ENCODE measurements around the gene GALM. TPM values are rescaled to one million over a fixed set of nuclear protein-coding genes. Genes with fewer than 3 reads are reported as not detected.

The GALM gene
- total and polyA plus RNA-seq, 2 of the 13 experiments (the other 11 are each of a cell fraction or from before 2014, with no cell fraction given): 65.5 to 90.0 TPM

DNA sequence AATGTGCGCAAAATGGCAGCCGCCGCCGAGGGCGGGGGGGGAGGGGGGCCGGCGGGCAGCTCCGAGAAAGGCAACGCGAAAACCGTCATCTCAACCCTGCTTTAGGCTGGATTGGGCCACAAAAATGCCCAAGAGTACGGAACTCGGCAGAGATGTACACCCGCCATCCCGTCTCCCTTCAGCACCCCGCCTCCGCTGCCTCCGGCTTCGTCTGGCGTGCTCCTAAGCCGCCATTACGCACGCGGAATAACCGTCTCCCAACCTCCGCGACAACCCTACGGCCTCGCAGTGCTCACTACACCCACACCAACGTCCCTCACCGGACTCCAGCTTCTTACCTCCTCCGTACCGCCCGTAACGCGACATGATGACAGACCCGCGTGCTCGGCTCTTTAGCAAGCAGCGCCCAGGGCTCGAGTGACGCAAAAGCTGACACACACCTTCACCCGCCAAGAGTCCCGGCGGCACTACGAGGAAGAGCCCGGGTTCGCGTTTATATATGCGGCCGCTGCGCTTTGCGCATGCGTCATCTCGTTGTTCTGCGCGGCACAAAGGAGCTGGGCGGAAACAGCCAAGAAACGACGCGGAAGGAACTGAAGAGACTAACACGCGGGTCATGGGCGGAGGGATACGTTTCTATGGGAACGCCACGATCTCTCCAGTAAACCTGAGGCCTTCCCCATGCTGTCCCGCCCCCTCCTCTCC is 85.1 kb downstream of the GALM start, which contains the start of gene SRSF7 (continued):
- TF ChIP-seq ZNF746 (CRISPR knock-in tag; IDR thresholded peaks at IDR 0.05): peak; percentile 84; the same call in 1 of the 2 replicates
- TF ChIP-seq, protein P1, sequence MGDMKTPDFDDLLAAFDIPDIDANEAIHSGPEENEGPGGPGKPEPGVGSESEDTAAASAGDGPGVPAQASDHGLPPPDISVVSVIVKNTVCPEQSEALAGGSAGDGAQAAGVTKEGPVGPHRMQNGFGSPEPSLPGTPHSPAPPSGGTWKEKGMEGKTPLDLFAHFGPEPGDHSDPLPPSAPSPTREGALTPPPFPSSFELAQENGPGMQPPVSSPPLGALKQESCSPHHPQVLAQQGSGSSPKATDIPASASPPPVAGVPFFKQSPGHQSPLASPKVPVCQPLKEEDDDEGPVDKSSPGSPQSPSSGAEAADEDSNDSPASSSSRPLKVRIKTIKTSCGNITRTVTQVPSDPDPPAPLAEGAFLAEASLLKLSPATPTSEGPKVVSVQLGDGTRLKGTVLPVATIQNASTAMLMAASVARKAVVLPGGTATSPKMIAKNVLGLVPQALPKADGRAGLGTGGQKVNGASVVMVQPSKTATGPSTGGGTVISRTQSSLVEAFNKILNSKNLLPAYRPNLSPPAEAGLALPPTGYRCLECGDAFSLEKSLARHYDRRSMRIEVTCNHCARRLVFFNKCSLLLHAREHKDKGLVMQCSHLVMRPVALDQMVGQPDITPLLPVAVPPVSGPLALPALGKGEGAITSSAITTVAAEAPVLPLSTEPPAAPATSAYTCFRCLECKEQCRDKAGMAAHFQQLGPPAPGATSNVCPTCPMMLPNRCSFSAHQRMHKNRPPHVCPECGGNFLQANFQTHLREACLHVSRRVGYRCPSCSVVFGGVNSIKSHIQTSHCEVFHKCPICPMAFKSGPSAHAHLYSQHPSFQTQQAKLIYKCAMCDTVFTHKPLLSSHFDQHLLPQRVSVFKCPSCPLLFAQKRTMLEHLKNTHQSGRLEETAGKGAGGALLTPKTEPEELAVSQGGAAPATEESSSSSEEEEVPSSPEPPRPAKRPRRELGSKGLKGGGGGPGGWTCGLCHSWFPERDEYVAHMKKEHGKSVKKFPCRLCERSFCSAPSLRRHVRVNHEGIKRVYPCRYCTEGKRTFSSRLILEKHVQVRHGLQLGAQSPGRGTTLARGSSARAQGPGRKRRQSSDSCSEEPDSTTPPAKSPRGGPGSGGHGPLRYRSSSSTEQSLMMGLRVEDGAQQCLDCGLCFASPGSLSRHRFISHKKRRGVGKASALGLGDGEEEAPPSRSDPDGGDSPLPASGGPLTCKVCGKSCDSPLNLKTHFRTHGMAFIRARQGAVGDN (CRISPR knock-in tag; IDR thresholded peaks at IDR 0.05): peak; percentile 98
- TF ChIP-seq HOXA9 (CRISPR knock-in tag; IDR thresholded peaks at IDR 0.05; ENCODE audit: borderline replicate concordance): peak; percentile 97
- TF ChIP-seq RFX1 (IDR thresholded peaks at IDR 0.05): peak; percentile 91
- no peak; the same call in 1 of the 2 replicates for TF ChIP-seq STAG1 (CRISPR knock-in tag; IDR thresholded peaks at IDR 0.05)
- no peak for TF ChIP-seq TP53 (CRISPR knock-in tag; conservative IDR thresholded peaks at IDR 0.05)
- TF ChIP-seq ZNF160 (CRISPR knock-in tag; IDR thresholded peaks at IDR 0.05): peak; percentile 80; the same call in 1 of the 2 replicates
- TF ChIP-seq, protein P2, sequence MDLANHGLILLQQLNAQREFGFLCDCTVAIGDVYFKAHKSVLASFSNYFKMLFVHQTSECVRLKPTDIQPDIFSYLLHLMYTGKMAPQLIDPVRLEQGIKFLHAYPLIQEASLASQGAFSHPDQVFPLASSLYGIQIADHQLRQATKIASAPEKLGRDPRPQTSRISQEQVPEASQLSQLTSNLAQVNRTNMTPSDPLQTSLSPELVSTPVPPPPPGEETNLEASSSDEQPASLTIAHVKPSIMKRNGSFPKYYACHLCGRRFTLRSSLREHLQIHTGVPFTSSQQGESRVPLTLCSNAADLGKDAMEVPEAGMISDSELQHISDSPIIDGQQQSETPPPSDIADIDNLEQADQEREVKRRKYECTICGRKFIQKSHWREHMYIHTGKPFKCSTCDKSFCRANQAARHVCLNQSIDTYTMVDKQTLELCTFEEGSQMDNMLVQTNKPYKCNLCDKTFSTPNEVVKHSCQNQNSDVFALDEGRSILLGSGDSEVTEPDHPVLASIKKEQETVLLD (CRISPR knock-in tag; IDR thresholded peaks at IDR 0.05; ENCODE audit: low read depth): peak; percentile 59; the same call in 1 of the 2 replicates
- no peak; the same call in 1 of the 2 replicates for TF ChIP-seq PITX1 (CRISPR knock-in tag; IDR thresholded peaks at IDR 0.05)
- peak; percentile 99 for TF ChIP-seq ZNF598 (CRISPR knock-in tag; IDR thresholded peaks at IDR 0.05; ENCODE audit: borderline replicate concordance)
- no peak for TF ChIP-seq ZNF180 (CRISPR knock-in tag; IDR thresholded peaks at IDR 0.05; ENCODE audit: borderline replicate concordance, low read depth)
- TF ChIP-seq, protein P3, sequence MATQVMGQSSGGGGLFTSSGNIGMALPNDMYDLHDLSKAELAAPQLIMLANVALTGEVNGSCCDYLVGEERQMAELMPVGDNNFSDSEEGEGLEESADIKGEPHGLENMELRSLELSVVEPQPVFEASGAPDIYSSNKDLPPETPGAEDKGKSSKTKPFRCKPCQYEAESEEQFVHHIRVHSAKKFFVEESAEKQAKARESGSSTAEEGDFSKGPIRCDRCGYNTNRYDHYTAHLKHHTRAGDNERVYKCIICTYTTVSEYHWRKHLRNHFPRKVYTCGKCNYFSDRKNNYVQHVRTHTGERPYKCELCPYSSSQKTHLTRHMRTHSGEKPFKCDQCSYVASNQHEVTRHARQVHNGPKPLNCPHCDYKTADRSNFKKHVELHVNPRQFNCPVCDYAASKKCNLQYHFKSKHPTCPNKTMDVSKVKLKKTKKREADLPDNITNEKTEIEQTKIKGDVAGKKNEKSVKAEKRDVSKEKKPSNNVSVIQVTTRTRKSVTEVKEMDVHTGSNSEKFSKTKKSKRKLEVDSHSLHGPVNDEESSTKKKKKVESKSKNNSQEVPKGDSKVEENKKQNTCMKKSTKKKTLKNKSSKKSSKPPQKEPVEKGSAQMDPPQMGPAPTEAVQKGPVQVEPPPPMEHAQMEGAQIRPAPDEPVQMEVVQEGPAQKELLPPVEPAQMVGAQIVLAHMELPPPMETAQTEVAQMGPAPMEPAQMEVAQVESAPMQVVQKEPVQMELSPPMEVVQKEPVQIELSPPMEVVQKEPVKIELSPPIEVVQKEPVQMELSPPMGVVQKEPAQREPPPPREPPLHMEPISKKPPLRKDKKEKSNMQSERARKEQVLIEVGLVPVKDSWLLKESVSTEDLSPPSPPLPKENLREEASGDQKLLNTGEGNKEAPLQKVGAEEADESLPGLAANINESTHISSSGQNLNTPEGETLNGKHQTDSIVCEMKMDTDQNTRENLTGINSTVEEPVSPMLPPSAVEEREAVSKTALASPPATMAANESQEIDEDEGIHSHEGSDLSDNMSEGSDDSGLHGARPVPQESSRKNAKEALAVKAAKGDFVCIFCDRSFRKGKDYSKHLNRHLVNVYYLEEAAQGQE (IDR thresholded peaks at IDR 0.05; ENCODE audit: borderline replicate concordance in 1 of 2, low read depth in 1 of 2, low read length in 2 of 2): peak in 1 of 2 experiments; percentile 82; a peak in 1 of 4 replicates
- TF ChIP-seq, protein P4, sequence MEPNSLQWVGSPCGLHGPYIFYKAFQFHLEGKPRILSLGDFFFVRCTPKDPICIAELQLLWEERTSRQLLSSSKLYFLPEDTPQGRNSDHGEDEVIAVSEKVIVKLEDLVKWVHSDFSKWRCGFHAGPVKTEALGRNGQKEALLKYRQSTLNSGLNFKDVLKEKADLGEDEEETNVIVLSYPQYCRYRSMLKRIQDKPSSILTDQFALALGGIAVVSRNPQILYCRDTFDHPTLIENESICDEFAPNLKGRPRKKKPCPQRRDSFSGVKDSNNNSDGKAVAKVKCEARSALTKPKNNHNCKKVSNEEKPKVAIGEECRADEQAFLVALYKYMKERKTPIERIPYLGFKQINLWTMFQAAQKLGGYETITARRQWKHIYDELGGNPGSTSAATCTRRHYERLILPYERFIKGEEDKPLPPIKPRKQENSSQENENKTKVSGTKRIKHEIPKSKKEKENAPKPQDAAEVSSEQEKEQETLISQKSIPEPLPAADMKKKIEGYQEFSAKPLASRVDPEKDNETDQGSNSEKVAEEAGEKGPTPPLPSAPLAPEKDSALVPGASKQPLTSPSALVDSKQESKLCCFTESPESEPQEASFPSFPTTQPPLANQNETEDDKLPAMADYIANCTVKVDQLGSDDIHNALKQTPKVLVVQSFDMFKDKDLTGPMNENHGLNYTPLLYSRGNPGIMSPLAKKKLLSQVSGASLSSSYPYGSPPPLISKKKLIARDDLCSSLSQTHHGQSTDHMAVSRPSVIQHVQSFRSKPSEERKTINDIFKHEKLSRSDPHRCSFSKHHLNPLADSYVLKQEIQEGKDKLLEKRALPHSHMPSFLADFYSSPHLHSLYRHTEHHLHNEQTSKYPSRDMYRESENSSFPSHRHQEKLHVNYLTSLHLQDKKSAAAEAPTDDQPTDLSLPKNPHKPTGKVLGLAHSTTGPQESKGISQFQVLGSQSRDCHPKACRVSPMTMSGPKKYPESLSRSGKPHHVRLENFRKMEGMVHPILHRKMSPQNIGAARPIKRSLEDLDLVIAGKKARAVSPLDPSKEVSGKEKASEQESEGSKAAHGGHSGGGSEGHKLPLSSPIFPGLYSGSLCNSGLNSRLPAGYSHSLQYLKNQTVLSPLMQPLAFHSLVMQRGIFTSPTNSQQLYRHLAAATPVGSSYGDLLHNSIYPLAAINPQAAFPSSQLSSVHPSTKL (CRISPR knock-in tag; IDR thresholded peaks at IDR 0.05): peak; percentile 73; the same call in 1 of the 2 replicates

Measured in HepG2 (cell line).